Heart left ventricle (tissue), 13 donors: ENCODE results near the gene CEP83.

Experiments used
- CTCF ChIP-seq, 12 donors: fragments of 200-600 bp; sonication (generic) in 4 of 12; IDR thresholded peaks; one replicate each; pipeline versions ENCODE4 v1.5.0 to v1.8.0; 2018 to 2022; ENCODE audit warnings: antibody characterized with exemption in 12 of 12, mild to moderate bottlenecking in 5 of 12
- POLR2A ChIP-seq, 2 donors: fragments of 450-650 bp; IDR thresholded peaks; one replicate each; pipeline ENCODE4 v1.6.1; 2017; ENCODE audit warnings: antibody characterized with exemption in 2 of 2, mild to moderate bottlenecking in 2 of 2, moderate library complexity in 2 of 2
- donor health status: ischemic (EF 13 %, LVEDD 7.1; RV severe dilation, severe dysfunction).
- donor health status: DM: no; HTN: yes; CAD: no.
- donor health status: DM: no; HTN: no; CAD: no.
- donor health status: ischemic (EF 25% LVEDD 6.9; RV normal size, moderate dysfunction).
- donor health status: ischemic (EF 25% LVEDD 5.7; RV mildly dilated, moderate dysfunction).
- donor health status: ischemic (EF 35%, LVEDD 5.7; RV mildly dilated, moderate dysfunction).
- donor health status: nonischemic (EF 11% LVEDD 7.7; RV severe dilation, severe dysfunction).
- donor health status: DM: yes; HTN: yes; CAD: no.
- donor health status: PGD.
- donor health status: ischemic (EF 29% LVEDD 5.4; RV normal size, mild dysfunction).
- donor health status: nonischemic (EF 23%, LVEDD 6.1; RV moderate dilation, normal function).

GRCh38 chr12:94308612-94309011, 151.1 kb downstream of the CEP83 start:
- no peak for TF ChIP-seq CTCF (IDR thresholded peaks at IDR 0.05)
- TF ChIP-seq POLR2A (IDR thresholded peaks at IDR 0.05): no peak
